ENCODE data around the gene FBXW5. TPM values are rescaled to one million over a fixed set of nuclear protein-coding genes. Genes with fewer than 3 reads are reported as not detected.

FBXW5 gene
- total RNA-seq, 1 donor from 2014 or later, result 421 TPM

DNA sequence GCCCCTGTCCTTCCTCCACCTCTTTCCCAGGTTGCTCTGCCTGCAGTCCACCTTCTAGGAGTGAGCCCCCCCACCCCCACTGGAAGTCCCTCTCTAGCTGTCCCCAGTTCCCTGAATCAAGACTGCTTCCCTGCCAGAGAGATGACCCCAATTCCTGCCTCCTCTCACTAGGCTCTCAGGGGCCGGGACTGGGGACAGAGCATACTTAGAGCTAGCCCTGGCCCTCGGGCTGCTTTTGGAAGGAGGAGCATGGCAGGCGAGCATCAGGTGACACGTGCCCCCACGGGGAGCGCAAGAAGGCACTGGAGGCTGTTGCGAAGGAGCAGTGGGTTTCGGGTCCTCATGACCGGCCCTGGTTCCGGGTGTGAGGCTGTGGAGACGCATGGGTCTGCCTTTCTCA is 48.5 kb downstream of the FBXW5 start:
- H3K27ac ChIP-seq, result no peak overlapping the region
- no peak overlapping the region for H3K4me3 ChIP-seq
- no peaks in the 10 kb centered on the region for H3K9me3 ChIP-seq
- no peaks in the 10 kb centered on the region for H3K4me1 ChIP-seq
- TF ChIP-seq, protein P1, sequence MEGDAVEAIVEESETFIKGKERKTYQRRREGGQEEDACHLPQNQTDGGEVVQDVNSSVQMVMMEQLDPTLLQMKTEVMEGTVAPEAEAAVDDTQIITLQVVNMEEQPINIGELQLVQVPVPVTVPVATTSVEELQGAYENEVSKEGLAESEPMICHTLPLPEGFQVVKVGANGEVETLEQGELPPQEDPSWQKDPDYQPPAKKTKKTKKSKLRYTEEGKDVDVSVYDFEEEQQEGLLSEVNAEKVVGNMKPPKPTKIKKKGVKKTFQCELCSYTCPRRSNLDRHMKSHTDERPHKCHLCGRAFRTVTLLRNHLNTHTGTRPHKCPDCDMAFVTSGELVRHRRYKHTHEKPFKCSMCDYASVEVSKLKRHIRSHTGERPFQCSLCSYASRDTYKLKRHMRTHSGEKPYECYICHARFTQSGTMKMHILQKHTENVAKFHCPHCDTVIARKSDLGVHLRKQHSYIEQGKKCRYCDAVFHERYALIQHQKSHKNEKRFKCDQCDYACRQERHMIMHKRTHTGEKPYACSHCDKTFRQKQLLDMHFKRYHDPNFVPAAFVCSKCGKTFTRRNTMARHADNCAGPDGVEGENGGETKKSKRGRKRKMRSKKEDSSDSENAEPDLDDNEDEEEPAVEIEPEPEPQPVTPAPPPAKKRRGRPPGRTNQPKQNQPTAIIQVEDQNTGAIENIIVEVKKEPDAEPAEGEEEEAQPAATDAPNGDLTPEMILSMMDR (IDR thresholded peaks at IDR 0.05), result no peak
- no peak for DNase-seq (ENCODE audit: low spot score in 2 of 2)
- intact Hi-C loops (cut with DNase I), result no loop called here
- H3K27me3 ChIP-seq, result no peaks in the 10 kb centered on the region
- peaks cover 13 to 23% of the 10 kb centered on the region in 2 donors for H3K36me3 ChIP-seq

DNA sequence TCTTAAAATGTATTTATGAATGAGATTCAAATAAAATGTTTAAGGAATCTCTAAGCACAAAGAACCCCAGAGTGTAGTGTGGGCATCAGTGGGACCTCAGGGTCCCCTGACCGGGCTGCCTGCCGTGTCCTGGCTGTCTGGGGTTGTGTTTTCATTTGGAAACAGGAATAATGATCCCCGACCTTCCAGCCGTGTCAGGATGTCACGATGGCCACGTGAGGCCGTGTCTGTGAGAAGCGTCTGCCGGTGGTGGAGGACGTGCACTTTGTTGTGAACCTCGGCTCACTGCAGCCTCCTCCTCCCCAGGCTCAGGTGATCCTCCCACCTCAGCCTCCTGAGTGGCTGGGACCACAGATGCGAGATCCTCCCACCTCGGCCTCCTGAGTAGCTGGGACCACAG is 53.9 kb downstream of the FBXW5 start:
- DNase-seq (ENCODE audit: low spot score in 2 of 2), result no peak
- H3K36me3 ChIP-seq, result peaks cover 6 to 8% of the 10 kb centered on the region in 2 donors
- H3K27ac ChIP-seq, result no peak overlapping the region
- H3K27me3 ChIP-seq, result no peaks in the 10 kb centered on the region
- TF ChIP-seq, protein P1 (IDR thresholded peaks at IDR 0.05), result no peak
- peaks cover 0 to 8% of the 10 kb centered on the region in 2 donors for H3K4me1 ChIP-seq
- no peak overlapping the region for H3K4me3 ChIP-seq
- no peaks in the 10 kb centered on the region for H3K9me3 ChIP-seq
- intact Hi-C loops (cut with DNase I), result no loop called here

Other genes with a start within 250 kb of the FBXW5 start
- 86.2 TPM for gene DIPK1B, start 232.2 kb downstream of the FBXW5 start, total RNA-seq
- gene LCN10, start 201.8 kb downstream of the FBXW5 start, total RNA-seq, result 28.5 TPM
- gene LCN6, start 196.2 kb downstream of the FBXW5 start, total RNA-seq, result 130 TPM
- gene LCN8, start 186.5 kb downstream of the FBXW5 start, total RNA-seq, result not detected
- gene LCN15, start 180.2 kb downstream of the FBXW5 start, total RNA-seq, result not detected
- gene TMEM141, start 153.4 kb downstream of the FBXW5 start, total RNA-seq, result 10.9 TPM
- gene CCDC183, start 148.4 kb downstream of the FBXW5 start, total RNA-seq, result not detected
- gene RABL6, start 136.8 kb downstream of the FBXW5 start, total RNA-seq, result 70.9 TPM
- 5.9 TPM for gene AJM1, start 102.3 kb downstream of the FBXW5 start, total RNA-seq
- gene PHPT1, start 95.3 kb downstream of the FBXW5 start, total RNA-seq, result 108 TPM
- 5.0 TPM for gene MAMDC4, start 92.4 kb downstream of the FBXW5 start, total RNA-seq
- 140 TPM for gene EDF1, start 78.4 kb downstream of the FBXW5 start, total RNA-seq
- gene TRAF2, start 58.2 kb downstream of the FBXW5 start, total RNA-seq, result 4.4 TPM
- gene C8G, start 505 bp upstream of the FBXW5 start, total RNA-seq, result 8.6 TPM
- gene LCN12, start 7.5 kb upstream of the FBXW5 start, total RNA-seq, result not detected
- gene PTGDS, start 32.8 kb upstream of the FBXW5 start, total RNA-seq, result 68.3 TPM
- not detected for gene LCNL1, start 38.3 kb upstream of the FBXW5 start, total RNA-seq
- gene PAXX, start 47.7 kb upstream of the FBXW5 start, total RNA-seq, result 87.0 TPM
- 2.8 TPM for gene CLIC3, start 51.8 kb upstream of the FBXW5 start, total RNA-seq
- 102 TPM for gene ABCA2, start 83.5 kb upstream of the FBXW5 start, total RNA-seq
- gene FUT7, start 87.3 kb upstream of the FBXW5 start, total RNA-seq, result not detected
- 579 TPM for gene NPDC1, start 101.4 kb upstream of the FBXW5 start, total RNA-seq
- not detected for gene ENTPD2, start 109.3 kb upstream of the FBXW5 start, total RNA-seq
- gene SAPCD2, start 125.8 kb upstream of the FBXW5 start, total RNA-seq, result 8.7 TPM
- 17.1 TPM for gene UAP1L1, start 132.8 kb upstream of the FBXW5 start, total RNA-seq
- gene MAN1B1, start 142.2 kb upstream of the FBXW5 start, total RNA-seq, result 85.3 TPM
- 176 TPM for gene DPP7, start 170.0 kb upstream of the FBXW5 start, total RNA-seq
- not detected for gene GRIN1, start 194.4 kb upstream of the FBXW5 start, total RNA-seq
- gene LRRC26, start 225.3 kb upstream of the FBXW5 start, total RNA-seq, result not detected
- gene TMEM210, start 227.3 kb upstream of the FBXW5 start, total RNA-seq, result not detected
- 24.1 TPM for gene ANAPC2, start 243.8 kb upstream of the FBXW5 start, total RNA-seq
- 123 TPM for gene SSNA1, start 243.9 kb upstream of the FBXW5 start, total RNA-seq